GM12892 (cell line): ENCODE data around the gene SFSWAP.

Source experiments
- POLR2A ChIP-seq: IDR thresholded peaks from 2 replicates; pipeline ENCODE4 v1.6.1; 2011; ENCODE audit warnings: low read depth, low read length, control low read depth
- TAF1 ChIP-seq: IDR thresholded peaks from 2 replicates; pipeline ENCODE4 v1.6.1; 2011; ENCODE audit warnings: low read depth, mild to moderate bottlenecking, control low read depth, low read length, borderline replicate concordance

- TF ChIP-seq TAF1, result no peak
- no peak for TF ChIP-seq POLR2A
Measured at GRCh38 chr12:131771965-131772364, 61.1 kb downstream of the SFSWAP start.
